K562 (cell line): ENCODE measurements around the gene FTL. TPM values are rescaled to one million over a fixed set of nuclear protein-coding genes. Genes with fewer than 3 reads are reported as not detected.

Experiments
- ATAC-seq: fragments of 200-7000 bp; cut with Tn5 transposase; 3 replicates; pipeline ENCODE4 v1.9.1; 2020; ENCODE audit warnings: moderate library complexity
- BruUV-seq: library from RNA; stranded (reverse); fragments of 400-500 nt; replicated peaks from 2 replicates; lab custom pipeline; 2021; lab: Mats Ljungman, UMichigan
- CTCF ChIA-PET: fragments of 300-600 bp; formaldehyde crosslinking; extraction: SDS; loops from one replicate; lab custom pipeline; 2021; ENCODE audit warnings: low intra/inter-chr PET ratio; lab: Yijun Ruan, JAX
- POLR2A ChIA-PET: fragments of 300-600, 350-650 bp; sonication (Branson Sonifier 250); formaldehyde crosslinking; extraction: SDS; loops from one replicate; lab custom pipeline; 2021; ENCODE audit warnings: antibody characterized with exemption, inconsistent platforms; lab: Yijun Ruan, JAX
- DNase-seq, 4 experiments: peaks; one replicate each; pipeline versions ENCODE4 v3.0.0 to v3.0.0-alpha.2; 2011 to 2018; ENCODE audit warnings: low spot score in 3 of 4, mixed read lengths in 3 of 4; ENCODE audit errors: extremely low read depth in 1 of 4
- FAIRE-seq: peaks from 2 replicates; lab custom pipeline; 2011; peaks lifted over from hg19 to GRCh38; lab: Jason Lieb, UNC
- H2AFZ ChIP-seq: 2 replicates; pipeline ENCODE4 v1.6.0; 2011; ENCODE audit warnings: low read depth, low read length, control low read depth, inconsistent platforms
- H3K27ac ChIP-seq: fragments of 200-600 bp; 3 replicates; pipeline ENCODE4 v1.8.0; 2011; ENCODE audit warnings: low read depth, mild to moderate bottlenecking, control low read depth, inconsistent platforms, low read length, moderate library complexity, mixed read lengths; ENCODE audit errors: extremely low read depth
- H3K27me3 ChIP-seq, 2 experiments: fragments of 300-600 bp in 1 of 2; 2 replicates in 1 of 2; 3 replicates in 1 of 2; pipeline versions ENCODE4 v1.6.0 to v1.8.0; 2011; ENCODE audit warnings: inconsistent platforms in 2 of 2, low read length in 2 of 2, mild to moderate bottlenecking in 1 of 2, mixed read lengths in 1 of 2, moderate library complexity in 1 of 2; ENCODE audit not compliant: control insufficient read depth in 2 of 2, insufficient read depth in 2 of 2
- H3K36me3 ChIP-seq: fragments of 300-600 bp; 3 replicates; pipeline ENCODE4 v1.8.0; 2011; ENCODE audit warnings: mild to moderate bottlenecking, low read length, inconsistent platforms; ENCODE audit not compliant: control insufficient read depth, insufficient read depth
- H3K4me1 ChIP-seq, 2 experiments: fragments of 200-600 bp in 1 of 2; replicated peaks in 1 of 2; 2 replicates in 1 of 2; 3 replicates in 1 of 2; pipeline versions ENCODE4 v1.5.1 to v1.8.0; 2011; ENCODE audit warnings: inconsistent platforms in 2 of 2, low read length in 2 of 2, mild to moderate bottlenecking in 1 of 2, mixed read lengths in 1 of 2, moderate library complexity in 1 of 2; ENCODE audit not compliant: control insufficient read depth in 2 of 2, insufficient read depth in 2 of 2
- H3K4me2 ChIP-seq: 2 replicates; pipeline ENCODE4 v1.6.1; 2011; ENCODE audit warnings: low read length, control low read depth, inconsistent platforms, mixed read lengths; ENCODE audit not compliant: insufficient read depth
- H3K4me3 ChIP-seq: fragments of 200-600 bp; sonication (generic), shearing (Covaris generic); 2 replicates; pipeline ENCODE4 v1.5.1; 2016; ENCODE audit warnings: control low read depth, inconsistent platforms
- H3K79me2 ChIP-seq: fragments of 200-600 bp; 3 replicates; pipeline ENCODE4 v1.8.0; 2011; ENCODE audit warnings: low read length, inconsistent platforms; ENCODE audit not compliant: control insufficient read depth, insufficient read depth
- H3K9ac ChIP-seq, 2 experiments: 2 replicates each; pipeline versions ENCODE4 v1.6.0 to v1.6.1; 2011; ENCODE audit warnings: low read depth in 2 of 2, low read length in 2 of 2, control low read depth in 1 of 2, inconsistent platforms in 1 of 2, mild to moderate bottlenecking in 1 of 2, mixed read lengths in 1 of 2; ENCODE audit not compliant: insufficient read depth in 1 of 2
- H3K9me1 ChIP-seq: one replicate; pipeline ENCODE4 v1.6.0; 2011; ENCODE audit warnings: inconsistent platforms, mild to moderate bottlenecking, low read length, moderate library complexity; ENCODE audit not compliant: control insufficient read depth, insufficient read depth
- H3K9me3 ChIP-seq: replicated peaks from 2 replicates; pipeline ENCODE4 v1.5.1; 2011; ENCODE audit warnings: low read depth, low read length, inconsistent platforms; ENCODE audit not compliant: control insufficient read depth, insufficient read depth
- H4K20me1 ChIP-seq: replicated peaks from 2 replicates; pipeline ENCODE4 v1.6.1; 2011; ENCODE audit warnings: low read length, inconsistent platforms, mixed read lengths; ENCODE audit not compliant: control insufficient read depth, insufficient read depth
- ATF3 ChIP-seq, 2 experiments: fragments of 450-650 bp in 1 of 2; sonication (generic) in 1 of 2; formaldehyde crosslinking in 1 of 2; IDR thresholded peaks in 1 of 2; conservative IDR thresholded peaks in 1 of 2; 2 replicates each; pipeline versions ENCODE4 v1.6.1 to v1.8.1; 2016 to 2023; ENCODE audit warnings: mild to moderate bottlenecking in 2 of 2, moderate library complexity in 2 of 2, inconsistent platforms in 1 of 2, missing genetic modification reagents in 1 of 2
- ATF7 ChIP-seq: fragments of 450-650 bp; IDR thresholded peaks from 2 replicates; pipeline ENCODE4 v1.7.1; 2014; ENCODE audit warnings: mild to moderate bottlenecking, moderate library complexity
- CREBBP ChIP-seq: IDR thresholded peaks from one replicate; pipeline ENCODE4 v1.6.1; 2012; ENCODE audit warnings: low read depth, mild to moderate bottlenecking, control low read depth, inconsistent platforms, low read length
- GATA2 ChIP-seq: sonication (generic); formaldehyde crosslinking; IDR thresholded peaks from 2 replicates; pipeline ENCODE4 v1.4.0; 2020; ENCODE audit warnings: mild to moderate bottlenecking, missing genetic modification reagents
- RBM14 ChIP-seq: fragments of 200-400 bp; formaldehyde crosslinking; IDR thresholded peaks from 2 replicates; pipeline ENCODE4 v1.6.1; 2018; ENCODE audit warnings: low read depth, mild to moderate bottlenecking, low read length, moderate library complexity, borderline replicate concordance; ENCODE audit not compliant: insufficient read depth
- SMAD1 ChIP-seq: fragments of 150-350 bp; IDR thresholded peaks from 2 replicates; pipeline ENCODE4 v1.6.1; 2014; ENCODE audit warnings: low read length, low read depth; ENCODE audit not compliant: partially characterized antibody
- TBP ChIP-seq: optimal IDR thresholded peaks from 2 replicates; pipeline ENCODE3; 2011; ENCODE audit warnings: low read depth, low read length, improper control_type of control experiment
- WGBS: fragments of 100-300 bp; shearing (Covaris generic); methylation state at CpG from one replicate; pipeline ENCODE4 v1.1.6; 2016; ENCODE audit warnings: low coverage, mixed read lengths; ENCODE audit not compliant: insufficient coverage; ENCODE audit errors: missing lambda C conversion rate; 5-methylcytosine and 5-hydroxymethylcytosine counted together
- in situ Hi-C: fragments of 300-500 bp; cut with MboI; formaldehyde crosslinking; loops from 4 replicates; pipeline ENCODE4 v1.15.0; 2018; ENCODE audit warnings: inconsistent platforms, mixed read lengths
- intact Hi-C: fragments of 100-400 bp; cut with micrococcal nuclease; formaldehyde crosslinking; loops from 2 replicates; pipeline ENCODE4 v1.14.2; 2022
- polyA plus RNA-seq, 8 experiments: library from polyadenylated mRNA; depleted of rRNA in 4 of 8; stranded (reverse) in 5 of 8; unstranded in 3 of 8; fragments of >200 nt; fragmentation: Nextera tagmentation in 2 of 8; fragmentation: Illumina TruSeq in 1 of 8; extraction: Ambion mirVana in 2 of 8; extraction: Trizol in 1 of 8; gene quantifications; 2 replicates each; pipeline versions ENCODE4 v1.2.1 to v1.2.3, GENCODE V29; 2011 to 2014; ENCODE audit warnings: inconsistent platforms in 1 of 8, missing spikeins in 1 of 8
- total RNA-seq, 7 experiments: library from RNA; depleted of rRNA in 6 of 7; stranded (reverse); fragments of >200 nt in 6 of 7; fragmentation: Illumina TruSeq in 2 of 7; extraction: Trizol in 2 of 7; gene quantifications; 2 replicates each; pipeline versions ENCODE4 v1.2.1 to v1.2.3, GENCODE V29; 2011 to 2021; ENCODE audit warnings: low replicate concordance in 1 of 7

FTL gene
- total and polyA plus RNA-seq, 9 of the 15 experiments (the other 6 are each of a cell fraction or from before 2014, with no cell fraction given): 1,231 to 27,415 (median 3,965) TPM

DNA sequence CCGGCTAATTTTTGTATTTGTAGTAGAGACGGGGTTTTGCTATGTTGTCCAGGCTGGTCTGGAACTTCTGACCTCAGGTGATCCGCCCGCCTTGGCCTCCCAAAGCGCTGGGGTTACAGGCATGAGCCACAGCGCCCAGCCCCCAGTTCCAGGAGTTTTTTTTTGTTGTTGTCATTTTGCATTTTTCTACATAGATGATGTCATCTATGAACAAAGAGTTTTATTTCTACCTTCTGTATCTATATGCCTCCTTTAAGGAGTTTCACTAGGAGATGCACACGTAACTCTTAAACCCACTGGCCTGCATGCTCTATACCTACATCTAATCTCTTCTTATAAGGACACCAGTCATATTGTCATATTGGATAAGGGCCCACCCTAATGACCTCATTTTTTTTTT is 26.9 kb upstream of the FTL start:
- intact Hi-C loops (no loop called here), in situ Hi-C loops (no loop called here)
- H3K27ac ChIP-seq: no peak overlapping the region
- no peak overlapping the region for H3K9ac ChIP-seq
- TF ChIP-seq CREBBP: no peak
- TF ChIP-seq RBM14: no peak
- TF ChIP-seq SMAD1: no peak
- TF ChIP-seq GATA2 (CRISPR knock-in tag): no peak
- peak; percentile 70 for TF ChIP-seq ATF3 (IDR thresholded peaks at IDR 0.05)
- TF ChIP-seq ATF3 (CRISPR knock-in tag; conservative IDR thresholded peaks at IDR 0.05): no peak
- no peak for TF ChIP-seq TBP
- peak; percentile 51; the same call in 1 of the 2 replicates for TF ChIP-seq ATF7
- no peak overlapping the region for H3K4me3 ChIP-seq
- no peaks in the 10 kb centered on the region for H3K27me3 ChIP-seq
- no peak overlapping the region for H2AFZ ChIP-seq
- H3K36me3 ChIP-seq: no peaks in the 10 kb centered on the region
- BruUV-seq: no TSS peak
- H4K20me1 ChIP-seq: no peaks in the 10 kb centered on the region
- CTCF ChIA-PET: interaction anchor here (0.7 kb wide), 1 partner anchor 197 kb away, joined by 3 read pairs; no protein-coding TSS in a partner anchor
- POLR2A ChIA-PET: no interaction called here
- FAIRE-seq: no peak
- H3K9me3 ChIP-seq: no peaks in the 10 kb centered on the region
- H3K9me1 ChIP-seq: no peaks in the 10 kb centered on the region
- DNase-seq: no peak
- 74% methylated on average over 7 of the region's 7 CpGs for whole genome bisulfite sequencing
- H3K4me2 ChIP-seq: no peak overlapping the region
- ATAC-seq: no peak
- peaks cover 9 to 42% of the 10 kb centered on the region in 2 experiments; a peak in 4 of 5 replicates for H3K4me1 ChIP-seq
- no peaks in the 10 kb centered on the region for H3K79me2 ChIP-seq
